H9 (cell line): Measurements from ENCODE around the gene SNCA. TPM values are rescaled to one million over a fixed set of nuclear protein-coding genes. Genes with fewer than 3 reads are reported as not detected.

Experiments
- DNase-seq: peaks from one replicate; pipeline ENCODE4 v3.0.0-alpha.2; 2017
- H2AFZ ChIP-seq: one replicate; pipeline ENCODE4 v1.6.1; 2013; ENCODE audit warnings: mild to moderate bottlenecking, low read length, control low read depth, moderate library complexity
- H2AK5ac ChIP-seq: 2 replicates; pipeline ENCODE4 v1.6.1; 2013; ENCODE audit warnings: low read length, control low read depth, mixed read lengths; ENCODE audit not compliant: insufficient read length
- H2BK120ac ChIP-seq: one replicate; pipeline ENCODE4 v1.6.1; 2013; ENCODE audit warnings: low read depth, mild to moderate bottlenecking, low read length, control low read depth, inconsistent platforms; ENCODE audit not compliant: poor library complexity, severe bottlenecking
- H2BK12ac ChIP-seq: 2 replicates; pipeline ENCODE4 v1.6.1; 2013; ENCODE audit warnings: low read length, control low read depth, mixed read lengths, low read depth; ENCODE audit not compliant: insufficient read length
- H2BK15ac ChIP-seq: 2 replicates; pipeline ENCODE4 v1.6.1; 2013; ENCODE audit warnings: low read depth, low read length, control low read depth
- H2BK20ac ChIP-seq: one replicate; pipeline ENCODE4 v1.6.1; 2013; ENCODE audit warnings: low read depth, mild to moderate bottlenecking, low read length, control low read depth, inconsistent platforms; ENCODE audit not compliant: poor library complexity, severe bottlenecking
- H2BK5ac ChIP-seq: 2 replicates; pipeline ENCODE4 v1.6.1; 2013; ENCODE audit warnings: low read length, control low read depth, mixed read lengths; ENCODE audit not compliant: insufficient read length
- H3K14ac ChIP-seq: 2 replicates; pipeline ENCODE4 v1.6.1; 2013; ENCODE audit warnings: low read length, control low read depth; ENCODE audit not compliant: insufficient read depth
- H3K18ac ChIP-seq: 2 replicates; pipeline ENCODE4 v1.6.1; 2013; ENCODE audit warnings: low read depth, mild to moderate bottlenecking, mixed read lengths, low read length, control low read depth; ENCODE audit not compliant: insufficient read length
- H3K23ac ChIP-seq: 2 replicates; pipeline ENCODE4 v1.6.1; 2013; ENCODE audit warnings: low read length, control low read depth, mixed read lengths, low read depth; ENCODE audit not compliant: insufficient read length
- H3K23me2 ChIP-seq: 2 replicates; pipeline ENCODE4 v1.6.1; 2013; ENCODE audit warnings: low read depth, mild to moderate bottlenecking, mixed read lengths, low read length, control low read depth; ENCODE audit not compliant: insufficient read length, poor library complexity, severe bottlenecking
- H3K27ac ChIP-seq: 2 replicates; pipeline ENCODE4 v1.5.1; 2013; ENCODE audit warnings: low read length, control low read depth, mixed read lengths, low read depth; ENCODE audit not compliant: insufficient read length
- H3K27me3 ChIP-seq: 2 replicates; pipeline ENCODE4 v1.6.1; 2013; ENCODE audit warnings: low read length, control low read depth, inconsistent platforms; ENCODE audit not compliant: insufficient read depth
- H3K4ac ChIP-seq: 2 replicates; pipeline ENCODE4 v1.6.1; 2013; ENCODE audit warnings: low read depth, mild to moderate bottlenecking, control low read depth, inconsistent platforms, low read length, moderate library complexity
- H3K4me1 ChIP-seq: 2 replicates; pipeline ENCODE4 v1.6.1; 2013; ENCODE audit warnings: low read length, control low read depth, inconsistent platforms; ENCODE audit not compliant: insufficient read depth
- H3K4me2 ChIP-seq: 2 replicates; pipeline ENCODE4 v1.6.1; 2013; ENCODE audit warnings: low read length, control low read depth, mixed read lengths; ENCODE audit not compliant: insufficient read length, insufficient read depth
- H3K56ac ChIP-seq: 2 replicates; pipeline ENCODE4 v1.6.1; 2013; ENCODE audit warnings: low read depth, mild to moderate bottlenecking, mixed read lengths, low read length, control low read depth; ENCODE audit not compliant: insufficient read length
- H3K79me1 ChIP-seq: 2 replicates; pipeline ENCODE4 v1.6.1; 2013; ENCODE audit warnings: low read depth, mild to moderate bottlenecking, moderate library complexity, low read length, control low read depth, inconsistent platforms; ENCODE audit not compliant: insufficient read depth, poor library complexity, severe bottlenecking
- H3K79me2 ChIP-seq: 2 replicates; pipeline ENCODE4 v1.6.1; 2013; ENCODE audit warnings: low read length, control low read depth, inconsistent platforms; ENCODE audit not compliant: insufficient read depth
- H3K9ac ChIP-seq: 2 replicates; pipeline ENCODE4 v1.6.1; 2013; ENCODE audit warnings: low read length, control low read depth, mixed read lengths; ENCODE audit not compliant: insufficient read length; ENCODE audit errors: extremely low read depth
- H3K9me3 ChIP-seq: one replicate; pipeline ENCODE4 v1.6.1; 2013; ENCODE audit warnings: low read depth, low read length, inconsistent platforms; ENCODE audit not compliant: control insufficient read depth
- H3T11ph ChIP-seq: one replicate; pipeline ENCODE4 v1.6.1; 2013; ENCODE audit warnings: mild to moderate bottlenecking, low read length, control low read depth, inconsistent platforms
- H4K20me1 ChIP-seq: one replicate; pipeline ENCODE4 v1.6.1; 2013; ENCODE audit not compliant: control insufficient read depth, insufficient read length, insufficient read depth
- H4K5ac ChIP-seq: 2 replicates; pipeline ENCODE4 v1.6.1; 2013; ENCODE audit warnings: low read depth, mild to moderate bottlenecking, mixed read lengths, low read length, control low read depth; ENCODE audit not compliant: insufficient read length
- H4K8ac ChIP-seq: replicated peaks from 2 replicates; pipeline ENCODE4 v1.6.1; 2013; ENCODE audit warnings: low read length, control low read depth, mixed read lengths, low read depth; ENCODE audit not compliant: insufficient read length
- H4K91ac ChIP-seq: 2 replicates; pipeline ENCODE4 v1.6.1; 2013; ENCODE audit warnings: low read depth, mild to moderate bottlenecking, moderate library complexity, mixed read lengths, low read length, control low read depth; ENCODE audit not compliant: insufficient read length
- H3K27ac Mint-ChIP-seq, 3 experiments: 2 replicates in 2 of 3; 3 replicates in 1 of 3; pipeline ENCODE4 v1.8.0; 2020 to 2021; ENCODE audit warnings: mixed read lengths in 3 of 3, mild to moderate bottlenecking in 1 of 3, moderate library complexity in 1 of 3
- H3K27me3 Mint-ChIP-seq: 2 replicates; pipeline ENCODE4 v1.8.0; 2021; ENCODE audit warnings: low read depth, mild to moderate bottlenecking, moderate library complexity, mixed read lengths
- H3K36me3 Mint-ChIP-seq, 3 experiments: 2 replicates in 2 of 3; 3 replicates in 1 of 3; pipeline ENCODE4 v1.8.0; 2020 to 2021; ENCODE audit warnings: low read depth in 3 of 3, mixed read lengths in 3 of 3; ENCODE audit not compliant: insufficient read depth in 1 of 3
- H3K4me1 Mint-ChIP-seq, 2 experiments: 2 replicates each; pipeline ENCODE4 v1.8.0; 2020; ENCODE audit warnings: mixed read lengths in 2 of 2
- H3K4me3 Mint-ChIP-seq, 2 experiments: 2 replicates in 1 of 2; 3 replicates in 1 of 2; pipeline ENCODE4 v1.8.0; 2020 to 2021; ENCODE audit warnings: mild to moderate bottlenecking in 2 of 2, mixed read lengths in 2 of 2, moderate library complexity in 1 of 2
- H3K9me3 Mint-ChIP-seq, 2 experiments: 2 replicates in 1 of 2; 3 replicates in 1 of 2; pipeline ENCODE4 v1.8.0; 2020; ENCODE audit warnings: mild to moderate bottlenecking in 2 of 2, mixed read lengths in 2 of 2, moderate library complexity in 1 of 2
- CTCF ChIP-seq: fragments of 200-600 bp; sonication (generic); conservative IDR thresholded peaks from 3 replicates; pipeline ENCODE4 v1.8.0; 2021; ENCODE audit warnings: antibody characterized with exemption, mild to moderate bottlenecking
- WGBS: extraction: QIAGEN DNeasy Blood & Tissue Kit; methylation state at CpG from one replicate; pipeline ENCODE4 v1.1.7; 2013; ENCODE audit warnings: missing lambda C conversion rate, low lambda C conversion rate, mixed read lengths; ENCODE audit not compliant: insufficient read length; ENCODE audit errors: extremely low coverage; 5-methylcytosine and 5-hydroxymethylcytosine counted together
- total RNA-seq: library from RNA; stranded (reverse); gene quantifications from 2 replicates; pipeline ENCODE4 v1.2.1, GENCODE V29; 2021

Gene SNCA
- total RNA-seq, 1 experiment from 2014 or later = 8.5 TPM

GRCh38 chr4:89723096-89723495, 113.9 kb downstream of the SNCA start:
- Histone ChIP-seq H2BK12ac (no peak overlapping the region), H2AK5ac (no peak overlapping the region), H3K9ac (no peak overlapping the region), H3K23ac (no peak overlapping the region), H4K8ac (no peak overlapping the region), H4K91ac (no peak overlapping the region), H3K18ac (no peak overlapping the region), H2BK5ac (no peak overlapping the region), H3K27ac (no peak overlapping the region), H2AFZ (no peak overlapping the region), H3K56ac (no peak overlapping the region), H2BK120ac (no peak overlapping the region), H3K23me2 (no peaks in the 10 kb centered on the region), H3T11ph (no peak overlapping the region), H3K9me3 (no peaks in the 10 kb centered on the region), H4K20me1 (no peaks in the 10 kb centered on the region), H3K4me1 (no peaks in the 10 kb centered on the region), H4K5ac (no peak overlapping the region), H3K79me2 (no peaks in the 10 kb centered on the region), H3K4ac (no peak overlapping the region), H3K14ac (no peak overlapping the region), H3K79me1 (no peaks in the 10 kb centered on the region), H2BK15ac (no peak overlapping the region), H3K4me2 (no peak overlapping the region), H3K27me3 (no peaks in the 10 kb centered on the region), H2BK20ac (no peak overlapping the region)
- Mint-ChIP-seq H3K27ac (no peak overlapping the region), H3K4me3 (no peak overlapping the region), H3K9me3 (no peaks in the 10 kb centered on the region), H3K27me3 (no peaks in the 10 kb centered on the region), H3K4me1 (peaks cover 7 to 9% of the 10 kb centered on the region in 2 experiments), H3K36me3 (no peaks in the 10 kb centered on the region)
- no CpG with 5 or more reads among the region's 5 CpGs for WGBS
- no peak for TF ChIP-seq CTCF
- DNase-seq = no peak
